Tibial nerve (tissue), 4 donors: ENCODE data around the gene DUSP7. TPM values are rescaled to one million over a fixed set of nuclear protein-coding genes. Genes with fewer than 3 reads are reported as not detected.

Experiments used
- DNase-seq, 2 donors: peaks; one replicate each; pipeline ENCODE4 v3.0.0-alpha.2; 2019; ENCODE audit warnings: low spot score in 2 of 2
- H3K27ac ChIP-seq, 4 donors: fragments of 200-600 bp; sonication (generic) in 3 of 4; one replicate each; pipeline ENCODE4 v1.5.1; 2017 to 2019; ENCODE audit warnings: mild to moderate bottlenecking in 1 of 4
- H3K27me3 ChIP-seq, 2 donors: fragments of 200-600 bp; sonication (generic) in 1 of 2; one replicate each; pipeline versions ENCODE4 v1.5.1 to v1.6.0; 2017 to 2019
- H3K36me3 ChIP-seq, 3 donors: fragments of 200-600 bp; sonication (generic); one replicate each; pipeline ENCODE4 v1.5.1; 2018 to 2019
- H3K4me1 ChIP-seq, 4 donors: fragments of 200-600 bp; sonication (generic) in 3 of 4; one replicate each; pipeline ENCODE4 v1.5.1; 2017 to 2019
- H3K4me3 ChIP-seq, 4 donors: fragments of 200-600 bp; sonication (generic) in 3 of 4; one replicate each; pipeline ENCODE4 v1.5.1; 2017 to 2019; ENCODE audit warnings: mild to moderate bottlenecking in 1 of 4, moderate library complexity in 1 of 4
- H3K9me3 ChIP-seq, 4 donors: fragments of 200-600 bp; sonication (generic) in 3 of 4; one replicate each; pipeline ENCODE4 v1.5.1; 2017 to 2019
- CTCF ChIP-seq, 5 experiments: fragments of 200-600 bp in 3 of 5; fragments of 450-650 bp in 2 of 5; sonication (generic) in 3 of 5; IDR thresholded peaks; one replicate each; pipeline ENCODE4 v1.5.1; 2016 to 2019; ENCODE audit warnings: antibody characterized with exemption in 5 of 5, mild to moderate bottlenecking in 3 of 5, moderate library complexity in 2 of 5
- EP300 ChIP-seq, 2 donors: sonication (generic); formaldehyde crosslinking; IDR thresholded peaks; one replicate each; pipeline ENCODE4 v1.6.1; 2017; ENCODE audit warnings: antibody characterized with exemption in 2 of 2, mild to moderate bottlenecking in 1 of 2
- POLR2A ChIP-seq, 2 donors: fragments of 450-650 bp; IDR thresholded peaks; one replicate each; pipeline ENCODE4 v1.6.1; 2017; ENCODE audit warnings: antibody characterized with exemption in 2 of 2, mild to moderate bottlenecking in 2 of 2, moderate library complexity in 2 of 2
- WGBS, 2 donors: methylation state at CpG; one replicate each; pipeline ENCODE4 v1.1.5; 2018; 5-methylcytosine and 5-hydroxymethylcytosine counted together
- total RNA-seq, 4 donors: library from RNA; depleted of rRNA; stranded (reverse); fragments of >200 nt; gene quantifications; one replicate each; pipeline ENCODE4 v1.1.0, GENCODE V29; 2016

DUSP7 gene
- total RNA-seq, 4 donors from 2014 or later = 8.1 to 15.0 (median 11.5) TPM

GRCh38 chr3:52018319-52019000, 37.9 kb downstream of the DUSP7 start:
- no peak for TF ChIP-seq EP300 (IDR thresholded peaks at IDR 0.05)
- TF ChIP-seq CTCF (IDR thresholded peaks at IDR 0.05) = no peak
- no peak for TF ChIP-seq POLR2A (IDR thresholded peaks at IDR 0.05)
- H3K9me3 ChIP-seq = no peaks in the 10 kb centered on the region
- no peaks in the 10 kb centered on the region for H3K36me3 ChIP-seq
- no peaks in the 10 kb centered on the region for H3K27me3 ChIP-seq
- H3K27ac ChIP-seq = peak overlapping the region; percentile 75 to 94 (median 83)
- WGBS, 2 donors = 76 to 83% methylated on average over 21 of the region's 21 CpGs
- peaks cover 0 to 65% (median 32%) of the 10 kb centered on the region in 4 donors for H3K4me1 ChIP-seq
- DNase-seq = no peak
- H3K4me3 ChIP-seq = no peak overlapping the region

GRCh38 chr3:52017586-52017985, 38.8 kb downstream of the DUSP7 start:
- WGBS, 2 donors = 64 to 80% methylated on average over 8 to 10 of the region's 11 CpGs
- Histone ChIP-seq H3K4me1 (peaks cover 0 to 56% (median 25%) of the 10 kb centered on the region in 4 donors), H3K4me3 (no peak overlapping the region), H3K36me3 (no peaks in the 10 kb centered on the region), H3K27me3 (no peaks in the 10 kb centered on the region), H3K9me3 (no peaks in the 10 kb centered on the region), H3K27ac (peak overlapping the region in 2 of 4 donors; percentile 88 to 94)
- TF ChIP-seq EP300 (IDR thresholded peaks at IDR 0.05) (no peak), POLR2A (IDR thresholded peaks at IDR 0.05) (no peak), CTCF (IDR thresholded peaks at IDR 0.05) (no peak)
- DNase-seq = no peak

- Histone ChIP-seq H3K4me1 (peaks cover 0 to 36% (median 15%) of the 10 kb centered on the region in 4 donors), H3K4me3 (no peak overlapping the region), H3K36me3 (no peaks in the 10 kb centered on the region), H3K27me3 (no peaks in the 10 kb centered on the region), H3K27ac (peak overlapping the region in 2 of 4 donors; percentile 88 to 94), H3K9me3 (no peaks in the 10 kb centered on the region)
- no peak for TF ChIP-seq CTCF (IDR thresholded peaks at IDR 0.05)
- no peak for TF ChIP-seq EP300 (IDR thresholded peaks at IDR 0.05)
- no peak for TF ChIP-seq POLR2A (IDR thresholded peaks at IDR 0.05)
- no peak for DNase-seq
- 82 to 88% methylated on average over 13 of the region's 13 CpGs for WGBS, 2 donors
Measured at GRCh38 chr3:52015438-52016228, 40.7 kb downstream of the DUSP7 start.

- no peak for DNase-seq
- Histone ChIP-seq H3K9me3 (no peaks in the 10 kb centered on the region), H3K36me3 (no peaks in the 10 kb centered on the region), H3K4me1 (peaks cover 0 to 26% (median 10%) of the 10 kb centered on the region in 4 donors), H3K27ac (no peak overlapping the region), H3K4me3 (no peak overlapping the region), H3K27me3 (no peaks in the 10 kb centered on the region)
- 59 to 70% methylated on average over 7 to 8 of the region's 8 CpGs for WGBS, 2 donors
- TF ChIP-seq CTCF (IDR thresholded peaks at IDR 0.05) (peak in 2 of 5 experiments; percentile 15 to 31), EP300 (IDR thresholded peaks at IDR 0.05) (no peak)
Measured at GRCh38 chr3:52014613-52015012, 41.8 kb downstream of the DUSP7 start.
